Activated CD8-positive, alpha-beta memory T cell treated with anti-CD3 and anti-CD28 coated beads for 48 hours (primary cell): ENCODE data around the gene SEC24D.
A peak's percentile ranks its signal among the peaks of the same experiment; 100 is the strongest.
"Not testable (repeated sequence)": the region's sequence is repeated elsewhere in the genome, so short reads cannot be mapped to it uniquely, and the experiment has no call there.

Source experiments
- DNase-seq, 3 experiments: peaks; one replicate each; pipeline ENCODE4 v3.0.0-alpha.2; 2020; ENCODE audit warnings: low read depth in 2 of 3, low spot score in 2 of 3

Gene SEC24D, protein sequence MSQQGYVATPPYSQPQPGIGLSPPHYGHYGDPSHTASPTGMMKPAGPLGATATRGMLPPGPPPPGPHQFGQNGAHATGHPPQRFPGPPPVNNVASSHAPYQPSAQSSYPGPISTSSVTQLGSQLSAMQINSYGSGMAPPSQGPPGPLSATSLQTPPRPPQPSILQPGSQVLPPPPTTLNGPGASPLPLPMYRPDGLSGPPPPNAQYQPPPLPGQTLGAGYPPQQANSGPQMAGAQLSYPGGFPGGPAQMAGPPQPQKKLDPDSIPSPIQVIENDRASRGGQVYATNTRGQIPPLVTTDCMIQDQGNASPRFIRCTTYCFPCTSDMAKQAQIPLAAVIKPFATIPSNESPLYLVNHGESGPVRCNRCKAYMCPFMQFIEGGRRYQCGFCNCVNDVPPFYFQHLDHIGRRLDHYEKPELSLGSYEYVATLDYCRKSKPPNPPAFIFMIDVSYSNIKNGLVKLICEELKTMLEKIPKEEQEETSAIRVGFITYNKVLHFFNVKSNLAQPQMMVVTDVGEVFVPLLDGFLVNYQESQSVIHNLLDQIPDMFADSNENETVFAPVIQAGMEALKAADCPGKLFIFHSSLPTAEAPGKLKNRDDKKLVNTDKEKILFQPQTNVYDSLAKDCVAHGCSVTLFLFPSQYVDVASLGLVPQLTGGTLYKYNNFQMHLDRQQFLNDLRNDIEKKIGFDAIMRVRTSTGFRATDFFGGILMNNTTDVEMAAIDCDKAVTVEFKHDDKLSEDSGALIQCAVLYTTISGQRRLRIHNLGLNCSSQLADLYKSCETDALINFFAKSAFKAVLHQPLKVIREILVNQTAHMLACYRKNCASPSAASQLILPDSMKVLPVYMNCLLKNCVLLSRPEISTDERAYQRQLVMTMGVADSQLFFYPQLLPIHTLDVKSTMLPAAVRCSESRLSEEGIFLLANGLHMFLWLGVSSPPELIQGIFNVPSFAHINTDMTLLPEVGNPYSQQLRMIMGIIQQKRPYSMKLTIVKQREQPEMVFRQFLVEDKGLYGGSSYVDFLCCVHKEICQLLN

DNA sequence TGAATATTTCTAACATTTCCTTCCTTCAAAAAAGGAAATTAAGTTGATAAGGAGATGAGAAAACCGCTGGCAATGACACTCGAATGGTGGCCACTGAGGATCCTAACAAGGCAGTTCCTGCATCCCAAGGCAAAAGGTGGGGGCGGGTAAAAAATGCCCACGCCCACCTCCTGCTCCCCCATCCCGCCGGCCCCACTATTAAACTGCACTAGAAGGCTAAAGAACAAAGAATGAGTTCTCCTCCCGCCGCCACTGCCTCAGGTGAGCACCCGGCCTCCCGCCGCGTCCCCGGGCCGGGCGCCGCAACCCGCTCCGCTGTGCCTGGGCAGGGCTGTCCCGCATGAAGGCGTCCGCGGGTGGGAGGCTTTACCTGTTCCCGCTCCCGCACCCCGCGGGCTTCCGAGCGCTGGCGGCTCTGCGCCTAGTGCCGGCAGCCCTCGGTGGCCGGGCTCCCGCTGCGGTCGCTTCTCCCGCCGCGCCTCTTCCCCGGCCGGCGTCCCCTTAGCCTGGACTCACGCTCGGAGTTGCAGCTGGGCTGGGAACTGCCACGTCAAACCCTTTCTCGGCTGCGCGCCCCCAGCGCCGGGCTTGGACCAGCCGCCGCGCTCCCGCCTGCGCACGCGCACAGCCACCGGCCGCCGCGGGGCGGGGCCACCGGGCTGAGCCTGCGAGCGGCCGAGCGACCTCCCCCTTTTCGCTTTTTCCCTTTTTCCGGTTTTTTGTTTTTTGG, at the start of gene SEC24D:
TSS of gene SEC24D (minus strand) at position 556 of the 730 bp plus-strand sequence. CDS start 2,430 bp downstream, outside the sequence.
- DNase-seq, result peak; percentile 52 to 78 (median 60)

- DNase-seq, result no peak
Measured at GRCh38 chr4:118884716-118885115, 48.8 kb upstream of the SEC24D start.

DNA sequence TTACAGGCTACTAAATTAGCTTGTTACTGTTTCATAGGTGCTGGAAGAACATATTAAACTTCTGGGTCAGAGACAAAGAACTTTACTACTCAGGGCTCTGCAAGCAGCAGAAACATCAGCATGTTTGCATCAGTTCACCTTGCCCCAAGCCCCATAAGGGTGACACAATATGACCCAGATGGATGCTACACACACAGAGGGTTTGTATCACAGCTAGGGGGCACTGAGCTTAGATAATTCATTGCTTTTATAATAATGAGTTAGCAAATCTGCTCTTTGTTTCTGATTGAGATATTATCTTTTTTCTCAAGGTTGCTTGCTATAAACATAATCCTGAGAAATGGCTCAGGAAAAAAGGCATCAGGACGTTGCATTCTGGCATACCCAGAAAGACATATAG, 47.9 kb upstream of the SEC24D start:
- no peak for DNase-seq

GRCh38 chr4:118881512-118882146, 45.7 kb upstream of the SEC24D start:
- DNase-seq, result no peak

GRCh38 chr4:118879409-118879808, 43.5 kb upstream of the SEC24D start:
- DNase-seq, result no peak

- DNase-seq, result not testable (repeated sequence)
Measured at GRCh38 chr4:118878507-118878906, 42.6 kb upstream of the SEC24D start.

- DNase-seq, result no peak
Measured at GRCh38 chr4:118877797-118878196, 41.9 kb upstream of the SEC24D start.

DNA sequence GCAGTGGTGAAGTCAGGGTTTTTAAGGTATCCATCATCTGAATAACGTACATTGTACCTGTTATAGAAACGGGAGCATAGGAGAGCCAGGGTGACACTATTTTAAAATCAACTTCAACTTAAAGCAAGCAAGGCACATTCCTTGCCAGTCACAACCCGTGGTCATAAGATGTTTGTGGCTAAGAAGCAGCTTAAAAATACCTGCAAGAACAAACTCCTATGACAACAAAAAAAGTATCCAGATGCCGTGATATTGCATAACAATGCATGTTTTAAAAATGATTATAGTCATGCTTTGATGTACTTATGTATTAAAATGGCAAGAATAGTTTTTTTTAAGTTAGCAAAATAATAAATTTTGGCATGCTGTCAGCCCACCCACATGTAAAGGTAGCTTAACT, 36.3 kb upstream of the SEC24D start:
- no peak for DNase-seq

- DNase-seq, result no peak
Measured at GRCh38 chr4:118869808-118870342, 33.9 kb upstream of the SEC24D start.

DNA sequence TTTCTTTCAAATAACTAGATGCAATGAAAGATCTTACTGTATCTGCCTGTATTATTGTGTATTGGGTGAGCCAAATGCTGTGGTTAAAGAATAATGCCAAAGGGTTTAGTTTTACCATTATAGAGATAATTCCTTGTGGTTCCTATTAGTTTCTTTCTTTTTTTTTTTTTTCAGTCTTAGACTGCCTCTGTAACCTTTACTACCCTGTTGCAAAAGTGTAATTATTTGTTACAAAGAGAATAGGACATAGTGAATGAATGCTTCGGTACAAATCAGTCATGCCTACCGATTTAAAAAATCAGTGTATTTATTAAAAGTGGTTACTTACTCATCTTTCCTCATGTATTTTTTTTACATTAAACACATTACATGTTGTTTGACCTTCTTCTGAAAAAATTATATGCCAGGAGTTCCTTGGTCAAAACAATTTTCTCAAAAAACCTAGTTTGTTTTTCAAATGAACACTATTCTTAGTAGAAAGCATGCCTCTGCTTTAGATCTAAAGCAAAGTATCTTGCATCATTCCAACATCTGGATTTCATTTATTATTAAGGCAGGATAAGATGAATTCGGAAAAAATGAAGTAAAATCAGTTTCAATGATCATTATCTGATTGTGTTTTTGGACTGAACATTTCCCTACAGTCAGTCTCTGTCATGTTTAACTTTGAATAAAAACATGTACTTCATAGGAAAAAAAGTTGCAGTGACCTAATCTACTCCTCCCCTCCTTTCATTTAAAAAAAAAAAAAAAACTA, 31.6 kb upstream of the SEC24D start:
- DNase-seq, result no peak

- no peak for DNase-seq
Measured at GRCh38 chr4:118866442-118866841, 30.5 kb upstream of the SEC24D start.

GRCh38 chr4:118865091-118865708, 29.3 kb upstream of the SEC24D start:
- DNase-seq, result no peak

GRCh38 chr4:118858779-118859178, 22.9 kb upstream of the SEC24D start:
- no peak for DNase-seq

GRCh38 chr4:118857760-118858159, 21.8 kb upstream of the SEC24D start:
- no peak for DNase-seq

GRCh38 chr4:118850488-118851173, 14.7 kb upstream of the SEC24D start:
- no peak for DNase-seq

- no peak for DNase-seq
Measured at GRCh38 chr4:118849867-118850487, 14.1 kb upstream of the SEC24D start.

DNA sequence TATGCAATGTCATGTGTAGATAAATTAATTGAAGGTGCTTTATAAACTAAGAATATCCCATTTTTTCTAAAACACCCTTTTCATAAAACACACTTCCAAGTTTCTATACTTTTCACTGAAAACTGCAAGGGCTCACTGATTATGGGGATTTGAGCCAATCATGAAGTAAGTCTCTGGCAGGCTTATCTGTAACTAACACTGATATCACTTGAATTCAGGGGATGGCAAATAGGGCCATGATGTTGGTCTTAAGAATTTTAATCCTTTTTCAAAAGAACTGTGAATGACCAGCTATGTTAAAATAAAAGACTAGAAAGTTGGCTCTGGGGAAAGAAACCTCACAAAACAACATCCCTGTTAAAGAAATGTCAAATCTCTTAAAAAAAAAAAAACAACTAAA, 13.0 kb upstream of the SEC24D start:
- no peak for DNase-seq

- no peak for DNase-seq
Measured at GRCh38 chr4:118848242-118848641, 12.3 kb upstream of the SEC24D start.
